Stimulated activated CD4-positive, alpha-beta T cell treated with anti-CD3 and anti-CD28 coated beads, Interleukin-1b, Interleukin-23, amount 100 ng/mL, for 1 hour (primary cell): ENCODE measurements around the gene ZNF23.
"Not testable (repeated sequence)": the region's sequence is repeated elsewhere in the genome, so short reads cannot be mapped to it uniquely, and the experiment has no call there.

ENCODE experiments used
- DNase-seq, 2 donors: peaks; one replicate each; pipeline ENCODE4 v3.0.0-alpha.2; 2020; ENCODE audit warnings: low read depth in 2 of 2

The ZNF23 gene

DNA sequence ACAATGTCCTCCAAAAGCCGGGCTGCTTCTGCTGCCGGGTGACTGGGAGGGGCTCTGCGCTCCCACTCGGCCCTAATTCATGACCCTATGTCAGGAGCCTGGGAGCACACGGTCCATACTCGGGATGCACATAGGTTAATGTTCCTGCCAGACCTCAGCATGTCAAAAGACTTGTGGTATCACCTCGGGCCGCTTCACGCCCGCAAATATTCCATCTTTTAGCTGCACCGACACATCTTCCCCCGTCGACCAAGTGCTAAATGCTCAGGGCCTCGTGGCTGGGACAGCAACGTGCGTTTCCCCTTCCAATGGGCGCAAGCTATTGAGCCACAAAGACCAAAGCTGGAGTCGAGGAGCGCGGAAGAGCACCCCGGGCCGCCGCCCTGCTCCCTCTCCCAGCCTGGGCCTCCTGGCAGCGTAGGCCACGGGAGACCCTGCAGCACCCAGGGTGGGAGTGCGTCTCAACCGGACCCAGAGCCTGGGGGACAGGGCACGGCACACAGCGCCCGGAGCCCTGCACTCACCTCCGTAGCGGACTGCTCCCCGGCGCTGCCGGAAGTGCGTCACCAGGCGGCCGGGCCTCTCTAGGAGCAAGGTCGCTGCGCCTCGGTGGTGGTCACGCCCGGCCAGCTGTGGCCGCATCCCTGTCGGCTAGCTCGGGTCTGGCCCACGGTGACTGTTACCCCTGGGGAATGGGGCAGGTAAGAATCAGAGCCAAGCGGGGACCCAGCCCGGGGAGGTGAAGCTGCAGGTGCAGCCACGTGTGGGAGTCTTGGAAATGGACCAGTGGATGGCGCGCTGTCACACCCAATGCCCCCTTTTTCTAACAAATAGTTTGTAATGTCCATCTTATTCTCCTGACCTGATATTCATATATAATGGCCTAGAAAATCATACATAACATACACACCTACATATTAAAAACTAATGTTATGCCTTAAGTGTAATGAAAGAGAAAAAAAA is at the start of gene ZNF23:
ZNF23 (minus strand) TSS at position 562 of the 963 bp plus-strand sequence. CDS start 5,451 bp downstream, outside the sequence.
- peak; percentile 45 to 64 for DNase-seq

DNA sequence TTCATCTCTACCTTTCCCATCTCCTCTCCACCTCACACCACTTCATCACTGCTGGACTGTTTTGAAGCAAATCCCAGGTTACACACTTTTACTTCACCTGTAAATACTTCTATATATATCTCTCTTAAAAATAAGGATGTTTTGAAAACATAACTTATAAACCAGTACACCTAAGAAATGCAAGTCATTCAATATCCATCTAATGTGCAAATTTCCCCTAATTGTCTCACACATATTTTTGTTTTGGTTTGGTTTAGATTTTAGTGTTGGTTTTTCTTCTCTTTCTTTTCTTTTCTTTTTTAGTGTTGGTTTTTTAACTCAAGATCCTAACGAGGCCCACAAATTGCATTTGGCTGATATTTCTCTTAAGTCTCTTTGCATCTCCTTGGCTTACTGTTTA is 45.0 kb upstream of the ZNF23 start:
- no peak for DNase-seq

- no peak for DNase-seq
These were observed 42.9 kb upstream of the ZNF23 start for GRCh38 chr16:71504901-71505300.

DNA sequence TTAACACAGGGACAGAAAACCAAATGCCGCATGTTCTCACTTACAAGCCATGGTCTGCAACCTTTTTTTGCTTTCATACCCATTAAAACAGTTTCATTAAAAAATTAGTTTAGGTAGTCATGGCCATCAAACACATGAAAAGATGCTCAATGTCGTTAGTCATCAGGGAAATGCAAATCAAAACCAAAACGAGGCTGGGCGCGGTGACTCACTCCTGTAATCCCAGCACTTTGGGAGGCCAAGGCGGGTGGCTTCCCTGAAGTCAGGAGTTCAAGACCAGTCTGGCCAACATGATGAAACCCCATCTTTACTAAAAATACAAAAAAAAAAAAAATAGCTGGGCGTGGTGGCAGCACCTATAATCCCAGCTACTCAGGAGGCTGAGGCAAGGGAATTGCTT is 42.0 kb upstream of the ZNF23 start:
- DNase-seq: not testable (repeated sequence)

- no peak for DNase-seq
These were observed 39.5 kb upstream of the ZNF23 start for GRCh38 chr16:71501547-71501946.

GRCh38 chr16:71500964-71501363 is 38.9 kb upstream of the ZNF23 start:
- no peak for DNase-seq

GRCh38 chr16:71499775-71500364 is 37.8 kb upstream of the ZNF23 start:
- no peak for DNase-seq

GRCh38 chr16:71498031-71498430 is 36.0 kb upstream of the ZNF23 start:
- DNase-seq: no peak

DNA sequence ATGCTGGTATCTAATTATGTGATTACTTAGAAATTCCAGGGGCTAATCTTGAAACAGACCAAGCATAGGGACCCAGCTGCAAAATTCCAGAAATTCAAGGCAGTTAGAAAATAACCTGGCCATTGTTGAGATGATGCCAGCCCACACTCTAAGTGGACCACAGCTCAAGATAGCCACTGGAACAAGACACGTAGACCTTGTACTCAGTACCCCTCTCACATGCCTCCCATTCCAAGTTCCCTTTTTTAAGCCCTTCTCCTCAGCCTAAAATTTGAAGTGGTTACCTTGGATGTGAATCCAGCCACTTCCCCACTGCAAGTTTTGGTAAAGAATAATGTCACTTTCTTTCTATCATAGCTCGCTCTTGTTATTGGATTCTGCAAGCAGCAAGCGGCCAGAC is 31.2 kb upstream of the ZNF23 start:
- DNase-seq: no peak

GRCh38 chr16:71492786-71493185 is 30.7 kb upstream of the ZNF23 start:
- no peak for DNase-seq

DNA sequence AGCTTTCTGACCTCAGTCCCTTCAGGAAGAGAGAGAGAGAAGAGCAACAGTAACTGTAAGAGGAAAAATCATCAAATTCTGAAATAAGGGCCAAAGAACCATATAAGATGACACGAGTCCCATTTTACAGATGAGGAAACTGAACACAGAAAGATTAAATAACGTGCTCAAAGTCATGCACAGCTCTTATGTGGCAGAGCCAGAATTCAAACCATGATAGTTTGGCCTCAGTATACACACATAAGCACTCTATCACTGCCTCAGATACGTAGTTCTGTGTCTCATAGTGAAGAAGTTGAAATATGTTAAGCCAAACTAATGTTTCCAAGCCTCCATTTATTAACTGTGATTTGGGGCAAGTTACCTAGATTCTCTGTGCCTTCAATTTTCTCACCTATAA is 29.0 kb upstream of the ZNF23 start:
- DNase-seq: no peak

GRCh38 chr16:71490361-71490760 is 28.3 kb upstream of the ZNF23 start:
- DNase-seq: no peak

- DNase-seq: no peak
These were observed 27.1 kb upstream of the ZNF23 start, which contains the start of gene ZNF19 for GRCh38 chr16:71489122-71489521. TSS of gene ZNF19 (minus strand) at chr16:71489324. CDS start at chr16:71482114, 7,210 bp downstream.

DNA sequence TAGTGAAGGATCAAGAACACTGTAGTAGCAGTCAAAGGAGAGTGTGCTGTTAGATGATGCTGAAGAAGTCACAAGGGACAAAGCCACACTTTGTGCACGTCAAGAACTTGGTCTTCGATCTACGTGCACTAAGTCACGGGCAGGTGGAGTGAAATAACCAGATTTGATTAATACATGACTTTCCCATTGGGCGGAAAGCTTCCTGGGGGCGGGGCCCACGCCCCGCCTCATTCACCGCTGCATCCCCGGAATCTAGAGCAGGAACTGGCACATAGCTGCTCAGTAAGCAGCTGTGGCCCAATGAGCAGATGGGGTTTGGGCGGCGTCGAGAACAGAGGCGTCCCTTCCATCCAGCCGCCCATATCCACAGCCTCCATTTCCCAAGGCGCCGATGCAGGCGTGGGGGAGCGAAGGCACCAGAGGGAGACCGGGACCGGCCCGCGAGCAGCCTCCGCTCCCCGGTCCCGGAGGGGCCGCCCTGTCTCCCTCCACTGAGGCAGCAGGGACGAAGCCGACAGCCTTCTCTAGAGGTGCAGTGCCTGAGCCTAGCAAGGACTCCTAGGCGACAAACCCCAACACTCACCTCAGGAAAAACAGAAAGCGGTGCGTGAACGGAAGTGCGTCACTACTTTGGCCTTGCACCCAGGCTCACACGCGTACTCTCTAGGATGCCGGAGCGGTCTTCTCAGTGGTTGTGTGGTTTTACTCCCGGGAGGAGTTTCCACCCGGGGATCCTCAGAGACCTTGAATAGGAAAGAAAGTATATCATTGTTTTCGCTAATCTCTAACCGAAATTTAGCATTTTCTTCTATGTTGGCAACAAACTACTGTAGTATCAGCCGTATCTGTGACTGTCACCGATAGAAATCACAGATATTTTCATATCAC is 22.2 kb upstream of the ZNF23 start:
- peak; percentile 27 to 49 for DNase-seq

- no peak for DNase-seq
These were observed 20.5 kb upstream of the ZNF23 start for GRCh38 chr16:71482569-71482968.

DNA sequence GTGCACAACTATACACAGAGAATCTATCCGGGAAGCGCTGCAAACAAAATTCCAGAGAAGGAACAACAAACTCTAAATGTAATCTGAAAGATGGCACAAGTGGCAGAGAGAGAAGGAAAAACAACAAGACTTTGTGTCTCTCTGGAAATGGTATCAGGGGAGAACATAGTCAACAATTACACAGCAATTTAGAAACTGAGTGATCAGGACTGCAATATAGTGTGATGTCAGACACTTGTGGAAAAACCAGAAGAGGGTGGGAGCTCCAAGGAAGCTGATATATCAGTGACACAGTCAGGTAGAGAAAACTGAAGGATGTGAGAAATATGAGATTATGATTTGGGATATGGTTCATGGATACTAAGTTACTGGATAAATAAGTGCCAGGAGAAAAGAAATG is 18.9 kb upstream of the ZNF23 start:
- DNase-seq: no peak

- DNase-seq: no peak
These were observed 17.4 kb upstream of the ZNF23 start for GRCh38 chr16:71479420-71479819.

DNA sequence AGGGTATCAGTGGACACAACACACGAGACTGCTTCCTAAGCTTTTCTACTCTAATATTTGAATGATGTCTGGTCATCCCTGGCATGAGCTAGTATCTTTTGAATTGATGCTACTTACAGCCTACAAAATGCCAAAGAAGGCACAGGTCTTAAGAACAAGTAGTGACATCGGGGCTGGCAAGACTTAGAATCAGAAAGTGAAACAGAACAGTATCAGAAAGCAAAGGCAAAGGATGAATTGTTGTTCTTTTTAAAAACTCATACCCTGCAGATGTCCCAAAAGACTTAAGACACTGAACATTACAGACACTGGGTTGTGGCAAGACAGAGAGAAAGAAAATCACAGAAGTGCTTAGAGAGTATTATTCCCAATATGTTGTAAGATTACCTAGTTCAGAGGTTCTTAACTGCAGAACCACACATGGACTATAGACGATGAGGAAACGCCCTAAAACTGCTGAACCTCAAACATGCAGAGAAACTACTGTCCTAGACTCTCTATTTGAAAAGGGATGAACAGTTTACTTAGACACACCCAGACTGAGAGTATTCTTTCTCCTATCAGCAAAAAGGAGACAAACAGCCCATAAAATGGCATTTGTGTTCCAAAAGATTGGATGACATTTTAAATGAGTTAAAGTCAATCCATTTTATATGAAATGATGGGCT is 14.5 kb upstream of the ZNF23 start:
- DNase-seq: no peak

GRCh38 chr16:71474864-71475263 is 12.8 kb upstream of the ZNF23 start:
- no peak for DNase-seq

GRCh38 chr16:71473891-71474290 is 11.8 kb upstream of the ZNF23 start:
- no peak for DNase-seq

GRCh38 chr16:71472931-71473330 is 10.9 kb upstream of the ZNF23 start:
- no peak for DNase-seq
